H1 (cell line): Measurements from ENCODE around the gene FBXL12. TPM values are rescaled to one million over a fixed set of nuclear protein-coding genes. Genes with fewer than 3 reads are reported as not detected.

ENCODE experiments used
- CTCF ChIA-PET: fragments of 300-600 bp; sonication (Branson Sonifier 250); formaldehyde crosslinking; loops from one replicate; lab custom pipeline; 2021; ENCODE audit not compliant: partially characterized antibody; lab: Charles Lee
- POLR2A ChIA-PET: fragments of 300-600 bp; sonication (Branson Sonifier 250); formaldehyde crosslinking; loops from one replicate; lab custom pipeline; 2021; ENCODE audit warnings: inconsistent platforms; ENCODE audit not compliant: partially characterized antibody; lab: Charles Lee
- DNase-seq, 2 experiments: peaks; one replicate each; pipeline versions ENCODE4 v3.0.0 to v3.0.0-alpha.2; 2010 to 2022; ENCODE audit warnings: low spot score in 2 of 2, low read depth in 1 of 2, mixed read lengths in 1 of 2
- FAIRE-seq: peaks from 2 replicates; lab custom pipeline; 2011; peaks lifted over from hg19 to GRCh38; lab: Jason Lieb, UNC
- H2AFZ ChIP-seq: 2 replicates; pipeline ENCODE4 v1.8.1; 2012; ENCODE audit warnings: low read length, inconsistent platforms
- H2AK5ac ChIP-seq: 2 replicates; pipeline ENCODE4 v1.6.1; 2013; ENCODE audit warnings: low read depth, low read length
- H2BK120ac ChIP-seq: replicated peaks from 2 replicates; pipeline ENCODE3; 2013; ENCODE audit warnings: low read depth, low read length, inconsistent platforms
- H2BK12ac ChIP-seq: 2 replicates; pipeline ENCODE4 v1.6.1; 2013; ENCODE audit warnings: low read depth, low read length
- H2BK15ac ChIP-seq: 2 replicates; pipeline ENCODE4 v1.6.1; 2013; ENCODE audit warnings: low read length
- H2BK20ac ChIP-seq: 2 replicates; pipeline ENCODE4 v1.6.1; 2013; ENCODE audit warnings: low read length
- H2BK5ac ChIP-seq: 2 replicates; pipeline ENCODE4 v1.6.1; 2013; ENCODE audit warnings: low read depth, low read length
- H3K14ac ChIP-seq: 2 replicates; pipeline ENCODE4 v1.6.1; 2013; ENCODE audit warnings: inconsistent platforms; ENCODE audit not compliant: insufficient read length
- H3K18ac ChIP-seq: 2 replicates; pipeline ENCODE4 v1.6.1; 2013; ENCODE audit warnings: low read length; ENCODE audit errors: extremely low read depth
- H3K23ac ChIP-seq: 2 replicates; pipeline ENCODE4 v1.6.1; 2013; ENCODE audit warnings: inconsistent platforms; ENCODE audit not compliant: insufficient read length
- H3K23me2 ChIP-seq: 2 replicates; pipeline ENCODE4 v1.6.1; 2013; ENCODE audit warnings: low read depth, low read length
- H3K27ac ChIP-seq: 2 replicates; pipeline ENCODE4 v1.6.1; 2011; ENCODE audit warnings: low read depth, low read length, inconsistent platforms
- H3K27me3 ChIP-seq, 4 experiments: replicated peaks in 1 of 4; 1 replicate in 1 of 4; 2 replicates in 3 of 4; pipeline versions ENCODE4 v1.6.1 to v1.8.1; 2011 to 2013; ENCODE audit warnings: low read length in 3 of 4, mild to moderate bottlenecking in 3 of 4, inconsistent platforms in 2 of 4, mixed read lengths in 2 of 4, moderate library complexity in 1 of 4; ENCODE audit not compliant: control insufficient read depth in 3 of 4, insufficient read depth in 3 of 4; ENCODE audit errors: extremely low read depth in 1 of 4
- H3K36me3 ChIP-seq, 4 experiments: 2 replicates each; pipeline versions ENCODE4 v1.6.1 to v1.8.1; 2011 to 2013; ENCODE audit warnings: mild to moderate bottlenecking in 4 of 4, low read length in 3 of 4, moderate library complexity in 2 of 4, control low read depth in 1 of 4, inconsistent platforms in 1 of 4; ENCODE audit not compliant: insufficient read depth in 4 of 4, control insufficient read depth in 2 of 4
- H3K4ac ChIP-seq: replicated peaks from 2 replicates; pipeline ENCODE3; 2013; ENCODE audit warnings: low read length, low read depth, mixed read lengths, inconsistent platforms; ENCODE audit not compliant: insufficient read length
- H3K4me1 ChIP-seq, 4 experiments: replicated peaks in 1 of 4; 1 replicate in 1 of 4; 2 replicates in 3 of 4; pipeline versions ENCODE4 v1.6.1 to v1.8.1; 2011 to 2013; ENCODE audit warnings: low read length in 3 of 4, inconsistent platforms in 2 of 4, mixed read lengths in 1 of 4; ENCODE audit not compliant: insufficient read depth in 4 of 4, control insufficient read depth in 3 of 4
- H3K4me2 ChIP-seq, 2 experiments: 2 replicates each; pipeline versions ENCODE4 v1.6.1 to v1.8.1; 2011 to 2013; ENCODE audit warnings: low read depth in 2 of 2, low read length in 2 of 2, control low read depth in 1 of 2, inconsistent platforms in 1 of 2, mild to moderate bottlenecking in 1 of 2; ENCODE audit not compliant: insufficient read depth in 1 of 2
- H3K4me3 ChIP-seq, 4 experiments: fragments of 200-600, 300-600 bp in 1 of 4; sonication (generic), shearing (Covaris generic), sonication (Bioruptor Twin) in 1 of 4; 2 replicates each; pipeline versions ENCODE4 v1.5.1 to v1.8.1; 2011 to 2016; ENCODE audit warnings: low read length in 4 of 4, low read depth in 3 of 4, control low read depth in 2 of 4, inconsistent platforms in 2 of 4, mild to moderate bottlenecking in 2 of 4, mixed read lengths in 1 of 4, moderate library complexity in 1 of 4; ENCODE audit not compliant: insufficient read depth in 2 of 4; ENCODE audit errors: extremely low read depth in 1 of 4
- H3K56ac ChIP-seq: replicated peaks from 2 replicates; pipeline ENCODE3; 2013; ENCODE audit warnings: low read depth, mild to moderate bottlenecking, mixed read lengths, low read length, inconsistent platforms; ENCODE audit not compliant: insufficient read length
- H3K79me1 ChIP-seq: 2 replicates; pipeline ENCODE4 v1.6.1; 2013; ENCODE audit warnings: low read depth, low read length, control low read depth
- H3K79me2 ChIP-seq, 2 experiments: 2 replicates each; pipeline versions ENCODE4 v1.6.1 to v1.8.1; 2012 to 2013; ENCODE audit warnings: low read length in 2 of 2, mild to moderate bottlenecking in 2 of 2, inconsistent platforms in 1 of 2; ENCODE audit not compliant: insufficient read depth in 2 of 2, control insufficient read depth in 1 of 2
- H3K9ac ChIP-seq, 4 experiments: replicated peaks in 1 of 4; 1 replicate in 1 of 4; 2 replicates in 3 of 4; pipeline versions ENCODE4 v1.6.1 to v1.8.1; 2011 to 2013; ENCODE audit warnings: low read depth in 3 of 4, low read length in 3 of 4, control low read depth in 2 of 4, mild to moderate bottlenecking in 2 of 4, moderate library complexity in 2 of 4, inconsistent platforms in 1 of 4; ENCODE audit errors: extremely low read depth in 1 of 4
- H3K9me3 ChIP-seq, 2 experiments: 2 replicates each; pipeline versions ENCODE4 v1.6.1 to v1.8.1; 2012 to 2013; ENCODE audit warnings: mild to moderate bottlenecking in 2 of 2, moderate library complexity in 2 of 2, control low read depth in 1 of 2, inconsistent platforms in 1 of 2, low read depth in 1 of 2, low read length in 1 of 2, mixed read lengths in 1 of 2; ENCODE audit not compliant: insufficient read depth in 2 of 2
- H4K20me1 ChIP-seq, 2 experiments: replicated peaks in 1 of 2; 2 replicates each; pipeline versions ENCODE3 to v1.8.1; 2011 to 2013; ENCODE audit warnings: inconsistent platforms in 2 of 2, low read length in 2 of 2, mild to moderate bottlenecking in 1 of 2; ENCODE audit not compliant: insufficient read depth in 2 of 2, control insufficient read depth in 1 of 2
- H4K5ac ChIP-seq: 2 replicates; pipeline ENCODE4 v1.6.1; 2013; ENCODE audit warnings: low read length, low read depth, mixed read lengths, inconsistent platforms; ENCODE audit not compliant: insufficient read length
- H4K8ac ChIP-seq: 2 replicates; pipeline ENCODE4 v1.8.0; 2013; ENCODE audit warnings: mild to moderate bottlenecking, moderate library complexity, low read length, inconsistent platforms; ENCODE audit not compliant: insufficient read depth; ENCODE audit errors: extremely low read depth
- H4K91ac ChIP-seq: replicated peaks from 2 replicates; pipeline ENCODE3; 2013; ENCODE audit warnings: low read length, mixed read lengths, inconsistent platforms; ENCODE audit not compliant: insufficient read length
- CHD2 ChIP-seq: IDR thresholded peaks from 2 replicates; pipeline ENCODE4 v1.6.1; 2012; ENCODE audit warnings: low read length, improper control_type of control experiment
- HDAC6 ChIP-seq: IDR thresholded peaks from one replicate; pipeline ENCODE4 v1.7.1; 2012; ENCODE audit warnings: low read depth, mild to moderate bottlenecking, inconsistent platforms, low read length, moderate library complexity
- KDM1A ChIP-seq: fragments of 200-600, 300-600 bp; sonication (generic); IDR thresholded peaks from 2 replicates; pipeline ENCODE4 v1.7.1; 2016; ENCODE audit warnings: mild to moderate bottlenecking, low read length, borderline replicate concordance
- SIN3A ChIP-seq, 2 experiments: IDR thresholded peaks in 1 of 2; conservative IDR thresholded peaks in 1 of 2; 2 replicates each; pipeline ENCODE4 v1.6.1; 2011 to 2012; ENCODE audit warnings: low read length in 2 of 2, improper control_type of control experiment in 1 of 2, low read depth in 1 of 2, mild to moderate bottlenecking in 1 of 2
- SP2 ChIP-seq: IDR thresholded peaks from 2 replicates; pipeline ENCODE4 v1.6.1; 2012; ENCODE audit warnings: mild to moderate bottlenecking, low read length, inconsistent platforms
- YY1 ChIP-seq: IDR thresholded peaks from 2 replicates; pipeline ENCODE4 v1.6.1; 2011; ENCODE audit warnings: low read depth, mild to moderate bottlenecking, low read length
- WGBS, 2 experiments: shearing (Covaris generic) in 1 of 2; methylation state at CpG; one replicate each; pipeline versions ENCODE4 v1.1.6 to v1.1.7; 2013 to 2015; ENCODE audit warnings: low lambda C conversion rate in 2 of 2, mixed read lengths in 2 of 2, inconsistent platforms in 1 of 2, low coverage in 1 of 2, missing lambda C conversion rate in 1 of 2; ENCODE audit not compliant: insufficient replicate concordance in 2 of 2, insufficient coverage in 1 of 2, insufficient read length in 1 of 2; ENCODE audit errors: extremely low coverage in 1 of 2, missing lambda C conversion rate in 1 of 2; 5-methylcytosine and 5-hydroxymethylcytosine counted together
- polyA plus RNA-seq, 7 experiments: library from polyadenylated mRNA; depleted of rRNA in 3 of 7; stranded (reverse) in 5 of 7; unstranded in 2 of 7; fragments of >200 nt in 5 of 7; fragments of 200-250 nt in 2 of 7; gene quantifications; 1 replicate in 5 of 7; 2 replicates in 1 of 7; 4 replicates in 1 of 7; pipeline versions ENCODE4 v1.2.1 to v1.2.3, GENCODE V29; 2011 to 2013; ENCODE audit warnings: missing spikeins in 2 of 7, mixed read lengths in 2 of 7
- total RNA-seq: library from RNA; stranded (reverse); fragmentation: NEBNext Ultra II Directional; extraction: Animal tissue kit (Norgen Biotek cat#: 25700); gene quantifications from 2 replicates; pipeline ENCODE4 v1.2.1, GENCODE V29; 2021

Gene FBXL12
- total and polyA plus RNA-seq, 2 of the 8 experiments (the other 6 are each of a cell fraction or from before 2014, with no cell fraction given), result 24.6 to 62.3 TPM

DNA sequence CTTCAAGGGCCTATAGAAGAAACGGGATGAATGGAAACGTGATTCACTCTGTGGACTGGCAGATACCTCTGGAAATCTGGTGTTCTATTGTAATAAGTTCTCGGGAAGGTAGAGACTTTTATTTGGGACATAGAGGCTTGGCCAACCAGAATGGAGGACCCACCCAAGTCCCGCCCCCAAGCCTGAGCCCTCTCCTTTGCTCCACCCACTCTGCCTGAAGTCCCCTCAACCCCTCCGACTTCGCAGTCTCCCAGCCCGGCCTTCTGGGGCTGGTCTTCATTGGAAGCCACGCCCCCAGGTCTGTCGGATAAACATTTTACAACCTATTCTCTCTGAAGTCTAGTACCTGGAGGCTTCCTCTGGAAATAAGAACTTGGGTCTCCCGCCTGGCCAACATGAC, 16.9 kb downstream of the FBXL12 start:
- no peak overlapping the region for H4K5ac ChIP-seq
- H3K4ac ChIP-seq, result no peak overlapping the region
- no peaks in the 10 kb centered on the region for H3K23me2 ChIP-seq
- H2BK120ac ChIP-seq, result no peak overlapping the region
- H2BK12ac ChIP-seq, result no peak overlapping the region
- H3K4me3 ChIP-seq, result no peak overlapping the region
- no peaks in the 10 kb centered on the region for H3K79me1 ChIP-seq
- peaks cover 0 to 3% (median 0%) of the 10 kb centered on the region in 4 experiments; a peak in 1 of 8 replicates for H3K36me3 ChIP-seq
- no peaks in the 10 kb centered on the region for H3K27me3 ChIP-seq
- H4K20me1 ChIP-seq, result no peaks in the 10 kb centered on the region
- no peak overlapping the region for H4K8ac ChIP-seq
- H4K91ac ChIP-seq, result no peak overlapping the region
- DNase-seq, result no peak
- no peaks in the 10 kb centered on the region for H3K79me2 ChIP-seq
- POLR2A ChIA-PET, result no interaction called here
- H2BK20ac ChIP-seq, result no peak overlapping the region
- no peaks in the 10 kb centered on the region for H3K4me1 ChIP-seq
- no peak overlapping the region for H3K4me2 ChIP-seq
- no peak overlapping the region for H3K9ac ChIP-seq
- no peak overlapping the region for H2BK15ac ChIP-seq
- WGBS, 2 experiments, result 92% methylated on average over 9 of the region's 10 CpGs; no CpG with 5 or more reads in 1 of the 2 experiments
- no peak overlapping the region for H2BK5ac ChIP-seq
- no peak overlapping the region for H2AK5ac ChIP-seq
- TF ChIP-seq KDM1A (no peak), SP2 (no peak), YY1 (no peak), HDAC6 (no peak), SIN3A (conservative IDR thresholded peaks at IDR 0.05 in 1 of 2, IDR thresholded peaks at IDR 0.05 in 1 of 2; ENCODE audit: low read depth in 1 of 2, low read length in 2 of 2) (no peak), CHD2 (no peak)
- TF ChIP-seq, all 59 proteins: peak for 0
- no peaks in the 10 kb centered on the region for H3K9me3 ChIP-seq
- no peak overlapping the region for H3K23ac ChIP-seq
- no peak for FAIRE-seq
- H2AFZ ChIP-seq, result no peak overlapping the region
- no peak overlapping the region for H3K18ac ChIP-seq
- no peak overlapping the region for H3K14ac ChIP-seq
- no peak overlapping the region for H3K56ac ChIP-seq
- H3K27ac ChIP-seq, result no peak overlapping the region
- CTCF ChIA-PET, result interaction anchor here (0.7 kb wide), 1 partner anchor 1117 kb away, joined by 5 read pairs; no protein-coding TSS in a partner anchor
